ENCODE results near the gene DNAJC13.
"Not testable (repeated sequence)": the region's sequence is repeated elsewhere in the genome, so short reads cannot be mapped to it uniquely, and the experiment has no call there.

The DNAJC13 gene

GRCh38 chr3:132555306-132556035, 138.2 kb downstream of the DNAJC13 start:
- H3K4me3 ChIP-seq (ENCODE audit: low read depth, low read length, poor library complexity, severe bottlenecking): no peak overlapping the region
- no peak overlapping the region for H3K4me2 ChIP-seq (ENCODE audit: low read length)

GRCh38 chr3:132556036-132556386, 138.7 kb downstream of the DNAJC13 start:
- not testable (repeated sequence) for H3K4me1 ChIP-seq (ENCODE audit: insufficient read depth, low read length, severe bottlenecking); H3K27me3 ChIP-seq (ENCODE audit: insufficient read depth, low read length); H4K20me1 ChIP-seq (ENCODE audit: insufficient read depth, low read length); H3K4me2 ChIP-seq (ENCODE audit: low read length); H3K9me3 ChIP-seq (ENCODE audit: low read length); H3K4me3 ChIP-seq (ENCODE audit: low read depth, low read length, poor library complexity, severe bottlenecking); H3K36me3 ChIP-seq (ENCODE audit: insufficient read depth, low read length); H3K27ac ChIP-seq (ENCODE audit: low read depth, low read length, poor library complexity, severe bottlenecking); H3K9me2 ChIP-seq (ENCODE audit: low read depth, low read length); H3K9ac ChIP-seq (ENCODE audit: low read length); H2AFZ ChIP-seq (ENCODE audit: low read length); H3K79me2 ChIP-seq (ENCODE audit: insufficient read depth, low read length); H3F3A ChIP-seq (ENCODE audit: insufficient read depth, low read length)

More at GRCh38 chr3:132555306-132556035, 138.2 kb downstream of the DNAJC13 start:
- Histone ChIP-seq H3K79me2 (ENCODE audit: insufficient read depth, low read length) (no peaks in the 10 kb centered on the region), H3K9me3 (ENCODE audit: low read length) (no peaks in the 10 kb centered on the region), H2AFZ (ENCODE audit: low read length) (no peak overlapping the region), H3K36me3 (ENCODE audit: insufficient read depth, low read length) (no peaks in the 10 kb centered on the region), H3K4me1 (ENCODE audit: insufficient read depth, low read length, severe bottlenecking) (peaks cover 7% of the 10 kb centered on the region), H3K9ac (ENCODE audit: low read length) (no peak overlapping the region), H3F3A (ENCODE audit: insufficient read depth, low read length) (no peaks in the 10 kb centered on the region), H3K9me2 (ENCODE audit: low read depth, low read length) (no peaks in the 10 kb centered on the region), H3K27ac (ENCODE audit: low read depth, low read length, poor library complexity, severe bottlenecking) (no peak overlapping the region), H4K20me1 (ENCODE audit: insufficient read depth, low read length) (no peaks in the 10 kb centered on the region), H3K27me3 (ENCODE audit: insufficient read depth, low read length) (no peaks in the 10 kb centered on the region)
- no peak for TF ChIP-seq EZH2 (IDR thresholded peaks at IDR 0.05; ENCODE audit: borderline replicate concordance, low read length)
- TF ChIP-seq CTCF (IDR thresholded peaks at IDR 0.05; ENCODE audit: low read length): no peak

DNA sequence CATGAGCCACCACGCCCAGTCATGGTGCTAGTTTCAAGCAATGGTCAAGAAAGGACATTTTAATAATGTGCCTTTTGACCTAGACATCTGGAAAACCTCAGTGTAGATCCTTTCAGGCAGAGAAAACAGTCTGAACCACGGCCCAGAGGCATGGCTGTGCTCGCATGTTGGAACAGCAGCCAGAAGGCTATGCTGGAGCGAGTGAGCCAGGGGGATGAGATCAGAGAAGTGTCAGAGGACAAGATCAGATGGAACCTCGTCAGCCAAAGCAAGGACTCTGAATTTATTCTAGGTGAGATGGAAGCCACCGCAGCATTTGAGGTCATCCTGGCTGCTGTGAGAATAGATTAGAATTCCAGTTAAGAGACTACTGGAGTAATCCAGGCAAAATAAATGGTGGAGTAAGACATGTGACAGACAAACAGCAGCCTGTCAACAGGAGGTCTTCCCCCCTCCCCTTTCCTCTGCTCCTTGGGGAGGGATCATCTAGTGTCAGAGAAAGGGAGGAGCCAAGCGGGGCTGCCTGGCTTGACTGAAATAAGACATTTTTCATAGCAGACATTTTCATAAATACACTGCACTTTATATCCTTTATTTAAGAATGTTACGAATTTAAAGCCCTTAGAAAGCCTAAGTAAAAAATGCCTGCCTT, 139.3 kb downstream of the DNAJC13 start:
- Histone ChIP-seq H3K4me1 (ENCODE audit: insufficient read depth, low read length, severe bottlenecking) (no peaks in the 10 kb centered on the region), H3K4me3 (ENCODE audit: low read depth, low read length, poor library complexity, severe bottlenecking) (no peak overlapping the region)

More for the DNA sequence above, 139.3 kb downstream of the DNAJC13 start:
- no peak overlapping the region for H3K4me2 ChIP-seq (ENCODE audit: low read length)
- H3K36me3 ChIP-seq (ENCODE audit: insufficient read depth, low read length): no peaks in the 10 kb centered on the region
- no peaks in the 10 kb centered on the region for H3K27me3 ChIP-seq (ENCODE audit: insufficient read depth, low read length)
- H3F3A ChIP-seq (ENCODE audit: insufficient read depth, low read length): no peaks in the 10 kb centered on the region
- no peak for TF ChIP-seq CTCF (IDR thresholded peaks at IDR 0.05; ENCODE audit: low read length)
- TF ChIP-seq EZH2 (IDR thresholded peaks at IDR 0.05; ENCODE audit: borderline replicate concordance, low read length): no peak
- H4K20me1 ChIP-seq (ENCODE audit: insufficient read depth, low read length): no peaks in the 10 kb centered on the region
- H3K9me3 ChIP-seq (ENCODE audit: low read length): no peaks in the 10 kb centered on the region
- H3K27ac ChIP-seq (ENCODE audit: low read depth, low read length, poor library complexity, severe bottlenecking): no peak overlapping the region
- no peak overlapping the region for H3K9ac ChIP-seq (ENCODE audit: low read length)
- no peak overlapping the region for H2AFZ ChIP-seq (ENCODE audit: low read length)
- H3K79me2 ChIP-seq (ENCODE audit: insufficient read depth, low read length): no peaks in the 10 kb centered on the region
- H3K9me2 ChIP-seq (ENCODE audit: low read depth, low read length): no peaks in the 10 kb centered on the region
